Activated CD8-positive, alpha-beta memory T cell treated with anti-CD3 and anti-CD28 coated beads for 48 hours (primary cell): Measurements from ENCODE around the gene GZF1.

Source experiments
- DNase-seq, 3 experiments: peaks; one replicate each; pipeline ENCODE4 v3.0.0-alpha.2; 2020; ENCODE audit warnings: low read depth in 2 of 3, low spot score in 2 of 3

GZF1 gene

GRCh38 chr20:23404196-23404595, 42.2 kb downstream of the GZF1 start:
- DNase-seq = no peak

- no peak for DNase-seq
Measured at GRCh38 chr20:23406880-23407279, 44.9 kb downstream of the GZF1 start.

GRCh38 chr20:23407781-23408464, 45.9 kb downstream of the GZF1 start:
- DNase-seq = no peak

GRCh38 chr20:23408957-23409356, 47.0 kb downstream of the GZF1 start:
- DNase-seq = no peak

- DNase-seq = no peak
Measured at GRCh38 chr20:23409800-23410199, 47.8 kb downstream of the GZF1 start.

- no peak for DNase-seq
Measured at GRCh38 chr20:23410916-23411695, 49.1 kb downstream of the GZF1 start.

GRCh38 chr20:23412026-23412425, 50.0 kb downstream of the GZF1 start:
- no peak for DNase-seq

- no peak for DNase-seq
Measured at GRCh38 chr20:23413862-23414422, 52.0 kb downstream of the GZF1 start.

- DNase-seq = no peak
Measured at GRCh38 chr20:23414526-23415188, 52.7 kb downstream of the GZF1 start.

- DNase-seq = no peak
Measured at GRCh38 chr20:23415555-23415954, 53.6 kb downstream of the GZF1 start.

GRCh38 chr20:23415959-23416583, 54.1 kb downstream of the GZF1 start:
- DNase-seq = no peak

GRCh38 chr20:23417861-23418260, 55.9 kb downstream of the GZF1 start:
- no peak for DNase-seq

GRCh38 chr20:23419657-23419994, 57.6 kb downstream of the GZF1 start:
- DNase-seq = no peak

GRCh38 chr20:23419995-23420901, 58.3 kb downstream of the GZF1 start:
- DNase-seq = no peak

GRCh38 chr20:23420943-23421931, 59.3 kb downstream of the GZF1 start, which contains the start of gene NAPB:
Gene NAPB (minus strand): TSS chr20:23421488. CDS start chr20:23421402, 86 bp downstream.
- DNase-seq = peak; percentile 67 to 88 (median 84)
